PFSK-1 (cell line): ENCODE data around the gene PRPF8.

Experiments
- FOXP2 ChIP-seq: optimal IDR thresholded peaks from 2 replicates; pipeline ENCODE3; 2011; ENCODE audit warnings: borderline replicate concordance, control low read depth, inconsistent platforms; ENCODE audit not compliant: insufficient read depth; ENCODE audit errors: extremely low read length, extremely low read depth
- POLR2AphosphoS5 ChIP-seq: IDR thresholded peaks from 2 replicates; pipeline ENCODE4 v1.6.1; 2012; ENCODE audit warnings: low read depth, mild to moderate bottlenecking, control low read depth, low read length, moderate library complexity
- REST ChIP-seq, 2 experiments: IDR thresholded peaks; 2 replicates each; pipeline versions ENCODE4 v1.6.1 to v1.8.0; 2011 to 2012; ENCODE audit warnings: low read depth in 2 of 2, low read length in 2 of 2, control low read depth in 1 of 2, inconsistent platforms in 1 of 2, mild to moderate bottlenecking in 1 of 2, moderate library complexity in 1 of 2; ENCODE audit not compliant: insufficient read depth in 1 of 2
- SIN3A ChIP-seq: IDR thresholded peaks from 2 replicates; pipeline ENCODE4 v1.6.1; 2012; ENCODE audit warnings: mild to moderate bottlenecking, low read length, moderate library complexity, borderline replicate concordance; ENCODE audit not compliant: insufficient read depth
- TAF1 ChIP-seq: IDR thresholded peaks from 2 replicates; pipeline ENCODE4 v1.6.1; 2012; ENCODE audit warnings: low read length, control low read depth, borderline replicate concordance; ENCODE audit not compliant: insufficient read depth

The PRPF8 gene

GRCh38 chr17:1731194-1731506, 46.5 kb upstream of the PRPF8 start:
- TF ChIP-seq FOXP2 (peak; percentile 83), REST (IDR thresholded peaks at IDR 0.05; ENCODE audit: insufficient read depth in 1 of 2, low read depth in 2 of 2, low read length in 2 of 2) (no peak)

GRCh38 chr17:1730326-1731193, 45.9 kb upstream of the PRPF8 start:
- no peak for TF ChIP-seq SIN3A
- no peak for TF ChIP-seq TAF1
- TF ChIP-seq POLR2AphosphoS5 = 0 out of 2 replicates have a peak, but pooled peaks have one; percentile 39
- TF ChIP-seq REST (IDR thresholded peaks at IDR 0.05; ENCODE audit: insufficient read depth in 1 of 2, low read depth in 2 of 2, low read length in 2 of 2) = no peak; a peak in 1 of 4 replicates
- peak; percentile 88 for TF ChIP-seq FOXP2

GRCh38 chr17:1729966-1730325, 45.3 kb upstream of the PRPF8 start:
- no peak for TF ChIP-seq POLR2AphosphoS5
- TF ChIP-seq TAF1 = no peak
- TF ChIP-seq FOXP2 = no peak
- no peak for TF ChIP-seq REST (IDR thresholded peaks at IDR 0.05; ENCODE audit: insufficient read depth in 1 of 2, low read depth in 2 of 2, low read length in 2 of 2)
- TF ChIP-seq SIN3A = no peak

GRCh38 chr17:1727876-1728630, 43.4 kb upstream of the PRPF8 start:
- TF ChIP-seq POLR2AphosphoS5 (no peak), SIN3A (no peak), REST (IDR thresholded peaks at IDR 0.05; ENCODE audit: insufficient read depth in 1 of 2, low read depth in 2 of 2, low read length in 2 of 2) (no peak), FOXP2 (no peak), TAF1 (no peak)
